ENCODE results near the gene IGLL1.
"Not testable (repeated sequence)": the region's sequence is repeated elsewhere in the genome, so short reads cannot be mapped to it uniquely, and the experiment has no call there.

DNA sequence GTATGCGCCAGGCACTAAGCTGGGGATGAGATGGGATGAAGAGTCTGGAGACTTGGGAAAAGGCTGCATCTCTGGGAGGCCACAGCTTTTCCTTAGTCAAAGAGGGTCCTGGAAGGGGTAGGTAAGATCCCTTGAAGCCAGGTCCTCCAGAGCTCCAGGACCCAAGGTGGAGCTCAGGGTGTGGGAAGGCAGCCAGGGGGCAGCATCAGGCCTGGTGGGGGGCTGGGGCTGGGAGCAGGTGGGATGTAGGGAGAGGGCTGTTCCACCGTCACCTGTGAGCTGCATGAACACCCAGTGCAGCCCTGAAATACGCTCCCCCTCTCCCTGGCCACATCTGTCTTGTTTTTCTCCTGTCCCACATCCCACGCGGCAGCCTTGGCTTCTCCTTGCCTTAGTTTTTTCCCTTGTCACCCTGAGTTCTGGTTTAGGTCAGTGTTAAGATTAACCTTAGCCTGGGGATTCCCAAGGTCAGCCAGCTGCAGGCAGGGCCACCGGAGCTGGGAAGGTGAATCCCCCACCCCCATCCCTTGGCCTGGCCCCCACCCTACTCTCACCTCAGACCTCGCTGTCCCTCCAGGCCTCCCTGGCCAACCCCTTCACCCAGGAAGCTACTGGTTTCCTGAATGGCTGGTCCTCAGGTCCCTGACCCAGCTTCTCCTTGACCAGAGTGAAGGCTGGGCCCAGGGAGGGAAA, 17.6 kb upstream of the IGLL1 start:
- TF ChIP-seq, protein P1, sequence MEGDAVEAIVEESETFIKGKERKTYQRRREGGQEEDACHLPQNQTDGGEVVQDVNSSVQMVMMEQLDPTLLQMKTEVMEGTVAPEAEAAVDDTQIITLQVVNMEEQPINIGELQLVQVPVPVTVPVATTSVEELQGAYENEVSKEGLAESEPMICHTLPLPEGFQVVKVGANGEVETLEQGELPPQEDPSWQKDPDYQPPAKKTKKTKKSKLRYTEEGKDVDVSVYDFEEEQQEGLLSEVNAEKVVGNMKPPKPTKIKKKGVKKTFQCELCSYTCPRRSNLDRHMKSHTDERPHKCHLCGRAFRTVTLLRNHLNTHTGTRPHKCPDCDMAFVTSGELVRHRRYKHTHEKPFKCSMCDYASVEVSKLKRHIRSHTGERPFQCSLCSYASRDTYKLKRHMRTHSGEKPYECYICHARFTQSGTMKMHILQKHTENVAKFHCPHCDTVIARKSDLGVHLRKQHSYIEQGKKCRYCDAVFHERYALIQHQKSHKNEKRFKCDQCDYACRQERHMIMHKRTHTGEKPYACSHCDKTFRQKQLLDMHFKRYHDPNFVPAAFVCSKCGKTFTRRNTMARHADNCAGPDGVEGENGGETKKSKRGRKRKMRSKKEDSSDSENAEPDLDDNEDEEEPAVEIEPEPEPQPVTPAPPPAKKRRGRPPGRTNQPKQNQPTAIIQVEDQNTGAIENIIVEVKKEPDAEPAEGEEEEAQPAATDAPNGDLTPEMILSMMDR (conservative IDR thresholded peaks at IDR 0.05; ENCODE audit: low read length), result not testable (repeated sequence)
- not testable (repeated sequence) for TF ChIP-seq EZH2phosphoT487 (IDR thresholded peaks at IDR 0.05; ENCODE audit: borderline replicate concordance, low read depth, low read length)
